Measurements from ENCODE around the gene GAS7. TPM values are rescaled to one million over a fixed set of nuclear protein-coding genes. Genes with fewer than 3 reads are reported as not detected.

Gene GAS7
- total RNA-seq, 8 experiments from 2014 or later: 4.1 to 37.7 (median 9.7) TPM

DNA sequence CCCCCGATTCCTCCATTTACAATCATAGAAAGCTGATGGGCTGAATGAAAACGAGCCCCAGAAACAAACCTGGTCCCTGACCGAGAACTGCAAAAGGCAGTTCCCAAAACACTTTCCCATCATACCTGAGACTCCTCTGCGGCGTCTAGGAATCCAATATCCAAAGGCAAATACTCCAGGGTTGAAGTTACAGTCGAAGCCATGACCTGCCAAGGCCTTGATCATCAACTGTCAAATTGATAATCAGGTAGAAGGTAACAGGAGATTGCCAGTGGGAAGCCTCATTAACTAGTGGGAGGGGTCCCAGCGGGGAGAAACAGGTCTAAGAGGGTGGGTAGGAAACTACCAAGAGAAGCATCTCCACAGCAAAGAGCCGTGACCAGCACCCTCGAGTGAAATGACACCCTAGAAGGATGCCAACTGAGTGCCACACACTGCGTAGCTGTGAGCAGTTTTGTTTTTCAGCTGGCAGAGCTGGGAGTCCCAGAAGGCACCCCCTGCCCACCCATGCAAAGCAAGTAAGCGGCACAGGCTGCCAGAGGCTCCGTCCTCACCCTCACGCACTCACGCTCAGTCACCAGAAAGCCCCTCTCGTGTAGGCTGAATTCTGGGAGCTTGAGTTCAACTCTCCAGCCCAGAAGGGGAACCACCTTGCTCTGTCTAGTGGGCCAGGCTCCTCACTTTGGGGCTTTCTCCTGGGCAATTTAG, 146.1 kb downstream of the GAS7 start:
- in situ Hi-C loops (cut with MboI; ENCODE audit: low pct_unique_long_range_greater_than_20kb in 2 of 9, low sequenced_read_pairs in 9 of 9, unreplicated experiment in 9 of 9): no loop called here
- Histone ChIP-seq H3K4me3 (no peak overlapping the region), H3K27ac (no peak overlapping the region), H3K4me1 (replicated peaks in 1 of 2) (peaks cover 16 to 26% of the 10 kb centered on the region in 2 donors)
- ATAC-seq (replicated peaks in 6 of 8): no peak
- whole genome bisulfite sequencing, 10 experiments: 75 to 100% (median 89%) methylated on average over 1 to 7 of the region's 15 CpGs; no CpG with 5 or more reads in 2 of the 10 experiments

DNA sequence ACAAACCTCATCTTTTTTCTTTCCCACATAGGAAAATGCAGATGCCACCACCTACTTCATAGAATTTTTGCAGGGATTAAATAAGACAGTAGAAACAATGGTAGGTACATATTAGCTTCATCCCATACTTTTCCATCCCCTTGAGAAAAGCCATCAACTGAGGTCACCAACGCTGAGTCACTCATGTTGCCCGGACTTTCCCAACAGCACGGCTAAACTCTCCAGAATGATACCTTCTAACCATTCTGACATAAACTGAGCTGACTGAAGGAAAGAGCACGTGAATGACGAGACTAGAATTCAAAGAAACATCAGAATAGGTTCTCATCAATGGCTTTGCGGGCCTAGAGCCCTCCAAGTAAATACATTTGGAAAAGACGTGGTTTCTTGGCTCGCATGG, 147.3 kb downstream of the GAS7 start:
- peak in 2 of 8 experiments; percentile 29 to 42 for ATAC-seq (replicated peaks in 6 of 8)
- H3K27ac ChIP-seq: no peak overlapping the region
- no peak overlapping the region for H3K4me3 ChIP-seq
- in situ Hi-C loops (cut with MboI; ENCODE audit: low pct_unique_long_range_greater_than_20kb in 2 of 9, low sequenced_read_pairs in 9 of 9, unreplicated experiment in 9 of 9): no loop called here
- 55 to 100% (median 88%) methylated on average over 1 to 6 of the region's 8 CpGs for WGBS, 10 experiments
- peaks cover 16 to 26% of the 10 kb centered on the region in 2 donors for H3K4me1 ChIP-seq (replicated peaks in 1 of 2)

DNA sequence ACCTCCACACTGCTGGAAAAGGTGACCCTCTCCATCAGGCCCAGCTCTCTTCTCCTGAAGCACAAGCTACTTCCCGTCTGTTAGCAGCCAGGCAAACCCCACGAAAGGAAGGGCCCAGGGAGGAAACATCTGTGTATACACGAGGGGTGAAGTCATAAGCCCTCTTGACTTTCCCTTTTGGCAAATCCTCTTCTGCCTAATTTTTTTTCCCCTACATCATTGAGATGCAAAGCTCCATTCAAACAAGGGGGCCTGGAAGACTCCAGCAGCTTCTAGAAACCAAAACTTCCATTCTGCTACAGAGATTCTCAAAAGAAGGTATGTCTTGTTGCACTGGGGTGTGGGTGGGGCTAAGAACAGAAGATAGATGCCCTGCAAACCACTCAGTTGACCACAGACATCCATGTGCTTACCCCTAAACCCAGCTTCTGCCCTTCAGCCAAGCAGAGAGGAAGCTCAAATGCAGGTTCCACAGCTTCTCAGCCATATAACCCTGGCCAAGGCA, 147.8 kb downstream of the GAS7 start:
- in situ Hi-C loops (cut with MboI; ENCODE audit: low pct_unique_long_range_greater_than_20kb in 2 of 9, low sequenced_read_pairs in 9 of 9, unreplicated experiment in 9 of 9): no loop called here
- ATAC-seq (replicated peaks in 6 of 8): no peak
- H3K27ac ChIP-seq: no peak overlapping the region
- WGBS, 10 experiments: 51 to 92% (median 88%) methylated on average over 2 to 3 of the region's 3 CpGs; no CpG with 5 or more reads in 7 of the 10 experiments
- H3K4me1 ChIP-seq (replicated peaks in 1 of 2): peaks cover 16 to 26% of the 10 kb centered on the region in 2 donors
- H3K4me3 ChIP-seq: no peak overlapping the region

DNA sequence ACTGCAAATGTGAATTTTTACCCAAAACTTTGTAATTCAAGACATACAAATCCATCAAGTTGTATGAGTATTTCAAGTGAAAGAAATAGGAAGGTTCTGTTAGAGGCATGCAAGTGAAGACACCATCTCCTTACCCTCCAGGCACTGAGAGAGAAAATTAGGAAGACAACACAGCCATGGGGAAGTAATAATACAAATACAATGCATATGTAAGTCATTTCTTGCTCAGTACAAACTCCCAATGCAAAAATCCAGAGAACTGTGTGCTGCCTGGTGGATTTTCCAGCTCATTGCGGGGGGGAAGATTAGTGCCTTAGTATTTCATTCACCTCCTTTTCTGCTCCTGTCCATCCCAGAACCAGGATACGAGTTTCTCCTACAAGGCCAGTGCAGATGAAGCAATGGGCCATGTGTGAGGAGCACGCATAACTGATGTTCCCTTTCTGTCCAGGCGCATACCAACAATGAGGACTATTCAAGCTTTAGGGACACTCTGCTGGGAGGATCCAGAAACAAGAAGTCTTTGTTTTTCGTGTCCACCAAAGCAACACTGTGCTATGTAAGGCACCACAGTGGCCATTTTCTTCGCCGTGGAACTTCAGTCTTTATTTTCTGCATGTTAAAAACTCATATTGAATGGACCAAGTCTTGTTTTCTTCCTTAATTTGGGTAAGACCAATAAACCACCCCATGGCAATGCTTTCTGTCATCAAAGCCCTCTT, 149.6 kb downstream of the GAS7 start:
- Histone ChIP-seq H3K27ac (peak overlapping the region in 1 of 2 donors; percentile 35), H3K4me3 (no peak overlapping the region), H3K4me1 (replicated peaks in 1 of 2) (peaks cover 6 to 13% of the 10 kb centered on the region in 2 donors)
- WGBS, 10 experiments: 20 to 100% (median 49%) methylated on average over 1 to 6 of the region's 7 CpGs; no CpG with 5 or more reads in 2 of the 10 experiments
- peak; percentile 51 to 84 (median 76) for ATAC-seq (replicated peaks in 6 of 8)
- in situ Hi-C loops (cut with MboI; ENCODE audit: low pct_unique_long_range_greater_than_20kb in 2 of 9, low sequenced_read_pairs in 9 of 9, unreplicated experiment in 9 of 9): no loop called here

DNA sequence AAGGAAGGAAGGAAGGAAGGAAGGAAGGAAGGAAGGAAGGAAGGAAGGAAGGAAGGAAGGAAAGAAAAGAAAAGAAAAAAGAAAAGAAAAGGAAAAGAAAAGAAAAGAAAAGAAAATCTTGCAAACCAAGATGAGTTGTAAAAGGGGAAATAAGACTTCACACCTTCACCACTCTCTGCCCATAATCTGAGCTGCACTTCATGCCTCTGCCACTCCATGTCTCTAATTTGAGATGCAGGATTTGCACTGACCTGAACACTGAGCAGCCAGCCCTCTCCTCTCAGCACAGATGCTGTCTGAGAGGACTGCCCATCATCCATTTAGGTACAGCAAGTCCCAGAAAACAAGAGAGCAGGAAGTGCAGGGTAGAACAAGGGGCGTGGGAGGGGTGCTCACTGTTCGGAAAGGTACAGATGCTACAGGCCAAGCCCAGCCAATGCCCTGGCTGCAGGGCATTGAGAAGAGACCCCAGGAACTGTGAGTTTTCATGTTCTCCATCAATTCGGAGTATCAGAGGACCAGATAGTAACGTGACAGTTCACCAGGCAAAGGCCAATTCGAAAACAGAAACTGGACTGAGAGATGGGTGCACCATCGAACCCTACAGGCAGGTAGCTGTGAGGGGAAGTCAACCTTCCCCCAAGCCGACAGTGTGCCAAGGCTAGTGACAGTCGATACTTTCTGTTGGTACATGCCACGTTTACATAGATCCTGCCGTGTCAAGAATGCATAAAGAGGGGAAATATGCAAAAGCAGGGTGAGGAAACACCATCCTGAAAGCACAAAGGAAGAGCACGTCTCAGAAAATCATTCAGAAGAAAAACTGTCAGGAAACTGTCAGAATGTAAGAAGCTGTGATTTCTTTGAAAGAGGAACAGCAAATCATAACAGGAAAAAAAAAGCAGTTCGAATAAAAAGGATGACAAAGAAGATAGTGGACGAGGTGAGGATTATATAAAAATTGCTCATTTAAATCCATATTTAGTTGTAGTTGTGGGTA, 151.3 kb downstream of the GAS7 start:
- WGBS, 10 experiments: 35 to 80% (median 61%) methylated on average over 6 to 12 of the region's 13 CpGs; no CpG with 5 or more reads in 1 of the 10 experiments
- no peak overlapping the region for H3K27ac ChIP-seq
- in situ Hi-C loops (cut with MboI; ENCODE audit: low pct_unique_long_range_greater_than_20kb in 2 of 9, low sequenced_read_pairs in 9 of 9, unreplicated experiment in 9 of 9): no loop called here
- H3K4me3 ChIP-seq: no peak overlapping the region
- H3K4me1 ChIP-seq (replicated peaks in 1 of 2): peaks cover 3 to 7% of the 10 kb centered on the region in 2 donors
- no peak for ATAC-seq (replicated peaks in 6 of 8)

DNA sequence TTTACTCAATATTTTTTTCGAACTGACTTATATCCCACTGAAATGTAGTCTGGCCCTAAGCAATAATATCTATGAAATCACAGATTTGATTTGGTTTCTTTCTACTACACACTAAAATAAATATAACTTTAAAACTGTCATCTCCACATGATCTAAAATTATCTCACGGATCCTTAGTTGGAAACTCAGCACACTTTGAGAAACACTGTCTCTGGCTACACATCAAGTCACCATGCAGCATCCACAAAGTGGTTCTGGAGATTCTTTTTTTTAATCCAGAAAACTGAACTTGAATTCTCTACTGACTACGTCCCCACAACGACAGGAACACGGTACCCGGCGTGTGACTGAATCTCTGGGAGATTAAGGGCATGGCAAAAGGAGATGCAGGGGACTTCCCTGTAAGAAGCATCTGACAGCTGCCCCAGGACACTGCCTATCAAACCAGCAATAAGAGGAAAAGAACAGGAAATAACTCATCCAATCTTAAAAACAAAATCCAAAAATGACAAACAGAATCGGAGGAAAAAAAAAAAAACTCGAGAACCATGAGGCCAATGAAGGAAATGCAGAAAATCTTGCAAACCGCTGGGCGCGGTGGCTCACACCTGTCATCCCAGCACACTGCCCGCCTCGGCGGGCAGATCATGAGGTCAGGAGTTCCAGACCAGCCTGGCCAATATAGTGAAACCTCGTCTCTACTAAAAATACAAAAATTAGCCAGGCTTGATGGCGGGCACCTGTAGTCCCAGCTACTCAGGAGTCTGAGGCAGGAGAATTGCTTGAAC, 152.3 kb downstream of the GAS7 start:
- in situ Hi-C loops (cut with MboI; ENCODE audit: low pct_unique_long_range_greater_than_20kb in 2 of 9, low sequenced_read_pairs in 9 of 9, unreplicated experiment in 9 of 9): no loop called here
- no peak for ATAC-seq (replicated peaks in 6 of 8)
- WGBS, 10 experiments: 65 to 100% (median 90%) methylated on average over 1 to 17 of the region's 17 CpGs

DNA sequence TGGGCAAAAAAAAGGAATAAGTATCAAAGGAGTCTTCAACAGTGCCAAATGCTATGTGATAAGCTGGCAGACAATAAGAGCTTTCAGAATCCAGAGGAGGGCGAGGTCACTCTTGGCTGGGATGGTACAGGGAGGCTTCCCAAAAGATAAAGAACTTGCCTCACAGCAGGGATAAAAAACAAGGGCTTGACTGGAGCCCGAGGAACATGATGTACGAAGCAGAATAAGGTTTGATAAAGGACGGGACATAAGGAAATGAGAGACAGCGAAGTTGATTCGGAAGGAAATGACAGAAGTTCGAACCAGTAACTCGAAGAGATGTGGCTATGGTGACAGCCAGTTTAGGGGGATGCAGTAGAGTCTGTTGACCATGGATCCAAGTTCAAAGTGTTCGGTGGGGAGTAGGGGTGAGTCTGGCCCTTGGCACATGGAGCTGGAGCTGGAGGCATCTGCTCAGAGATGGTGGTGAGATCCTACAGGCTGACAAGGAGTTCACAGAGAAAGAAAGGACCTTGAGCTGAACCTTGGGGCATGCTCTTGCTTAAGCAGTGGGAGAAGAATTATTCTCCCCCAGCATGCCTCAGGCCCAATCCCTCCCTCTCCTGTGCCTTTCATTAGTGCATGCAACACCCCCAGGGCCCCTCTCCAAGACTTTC, 155.7 kb downstream of the GAS7 start:
- WGBS, 10 experiments: 35 to 100% (median 90%) methylated on average over 3 to 9 of the region's 9 CpGs
- peak in 1 of 8 experiments; percentile 14 for ATAC-seq (replicated peaks in 6 of 8)
- H3K4me1 ChIP-seq (replicated peaks in 1 of 2): peaks cover 10 to 19% of the 10 kb centered on the region in 2 donors
- no peak overlapping the region for H3K4me3 ChIP-seq
- in situ Hi-C loops (cut with MboI; ENCODE audit: low pct_unique_long_range_greater_than_20kb in 2 of 9, low sequenced_read_pairs in 9 of 9, unreplicated experiment in 9 of 9): no loop called here
- H3K27ac ChIP-seq: no peak overlapping the region

More for the DNA sequence above, 152.3 kb downstream of the GAS7 start:
- no peak overlapping the region for H3K4me3 ChIP-seq
- H3K4me1 ChIP-seq (replicated peaks in 1 of 2): peaks cover 11 to 16% of the 10 kb centered on the region in 2 donors
- no peak overlapping the region for H3K27ac ChIP-seq

DNA sequence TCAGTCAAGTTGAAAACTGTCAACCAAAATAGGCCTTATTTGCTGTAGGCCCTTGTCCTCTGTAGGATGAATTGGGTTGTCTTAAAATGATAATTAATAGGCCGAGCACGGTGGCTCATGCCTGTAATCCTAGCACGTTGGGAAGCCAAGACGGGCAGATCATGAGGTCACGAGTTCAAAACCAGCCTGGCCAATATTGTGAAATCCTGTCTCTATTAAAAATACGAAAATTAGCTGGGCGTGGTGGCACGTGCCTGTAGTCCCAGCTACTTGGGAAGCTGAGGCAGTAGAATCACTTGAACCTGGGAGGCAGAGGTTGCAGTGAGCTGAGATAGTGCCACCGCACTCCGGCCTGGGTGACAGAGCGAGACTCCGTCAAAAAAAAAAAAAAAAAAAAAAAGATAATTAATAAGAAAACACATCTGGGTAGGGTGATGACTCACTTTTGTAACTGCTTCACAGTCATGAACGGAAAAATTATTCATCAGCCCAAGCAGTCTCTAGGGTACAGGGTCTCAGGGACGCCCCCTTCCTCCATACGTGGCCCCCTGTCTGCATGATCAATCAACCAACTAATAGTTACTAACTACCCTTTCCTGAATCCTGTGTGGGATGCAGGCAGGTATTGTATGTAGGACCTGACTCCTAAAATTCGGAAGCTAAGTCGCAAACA, 156.4 kb downstream of the GAS7 start:
- 50 to 100% (median 89%) methylated on average over 2 to 13 of the region's 17 CpGs for WGBS, 10 experiments
- peak in 2 of 8 experiments; percentile 34 to 42 for ATAC-seq (replicated peaks in 6 of 8)
- H3K4me1 ChIP-seq (replicated peaks in 1 of 2): peaks cover 10 to 19% of the 10 kb centered on the region in 2 donors
- H3K4me3 ChIP-seq: no peak overlapping the region
- in situ Hi-C loops (cut with MboI; ENCODE audit: low pct_unique_long_range_greater_than_20kb in 2 of 9, low sequenced_read_pairs in 9 of 9, unreplicated experiment in 9 of 9): no loop called here
- no peak overlapping the region for H3K27ac ChIP-seq

DNA sequence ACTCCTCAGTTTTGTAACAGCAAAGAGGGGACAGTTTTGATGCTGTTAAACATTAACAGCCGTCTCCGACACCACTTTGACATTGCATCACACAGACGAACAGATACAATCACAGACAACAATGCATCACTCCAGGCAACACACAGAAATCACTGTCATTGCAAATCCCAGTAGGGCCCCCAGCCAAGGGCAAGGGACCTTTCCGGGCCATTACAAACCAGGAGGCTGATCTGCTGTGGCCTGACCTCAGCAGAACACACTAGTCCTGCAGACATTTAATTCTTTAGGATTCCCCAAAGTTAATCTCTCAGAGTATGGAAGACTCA, 157.2 kb downstream of the GAS7 start:
- 0 to 62% (median 13%) methylated on average over 1 to 4 of the region's 4 CpGs; no CpG with 5 or more reads in 3 of the 10 experiments for WGBS, 10 experiments

DNA sequence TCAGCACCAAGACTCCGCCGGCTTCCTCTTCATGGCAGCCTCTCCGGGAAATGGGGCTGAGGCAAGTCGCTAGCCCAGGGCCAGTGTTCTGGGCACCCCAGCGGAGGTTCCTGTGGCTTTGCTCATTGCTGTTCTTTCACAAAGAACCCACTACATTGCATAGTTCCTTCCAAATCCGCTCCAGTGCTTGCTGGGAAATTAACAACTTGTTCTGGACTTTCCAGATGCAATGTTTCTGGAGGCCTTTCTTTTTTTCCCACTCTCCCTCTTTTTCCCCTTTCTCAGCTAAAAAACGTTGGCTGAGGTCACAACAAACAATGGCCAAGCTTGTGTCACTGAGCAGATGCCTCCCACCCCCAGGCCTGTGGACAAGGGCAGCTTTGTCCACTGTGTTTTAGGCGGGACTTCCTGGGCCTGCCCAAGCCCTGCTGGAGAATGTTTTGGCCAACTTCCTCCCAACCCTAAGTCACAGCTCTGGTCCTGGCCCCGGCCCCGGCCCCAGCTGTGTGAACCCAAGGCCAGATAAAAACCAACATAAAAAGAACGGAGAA, 161.8 kb downstream of the GAS7 start:
- no peak overlapping the region for H3K4me3 ChIP-seq
- 0 to 90% (median 62%) methylated on average over 1 to 6 of the region's 11 CpGs; no CpG with 5 or more reads in 4 of the 10 experiments for WGBS, 10 experiments
- in situ Hi-C loops (cut with MboI; ENCODE audit: low pct_unique_long_range_greater_than_20kb in 2 of 9, low sequenced_read_pairs in 9 of 9, unreplicated experiment in 9 of 9): no loop called here
- ATAC-seq (replicated peaks in 6 of 8): peak in 3 of 8 experiments; percentile 27 to 32 (median 28)
- peaks cover 9 to 66% of the 10 kb centered on the region in 2 donors for H3K4me1 ChIP-seq (replicated peaks in 1 of 2)
- H3K27ac ChIP-seq: no peak overlapping the region

More for the DNA sequence above, 157.2 kb downstream of the GAS7 start:
- H3K27ac ChIP-seq: peak overlapping the region; percentile 22 to 23
- in situ Hi-C loops (cut with MboI; ENCODE audit: low pct_unique_long_range_greater_than_20kb in 2 of 9, low sequenced_read_pairs in 9 of 9, unreplicated experiment in 9 of 9): no loop called here
- ATAC-seq (replicated peaks in 6 of 8): peak in 5 of 8 experiments; percentile 60 to 84 (median 75)
- peaks cover 10 to 27% of the 10 kb centered on the region in 2 donors for H3K4me1 ChIP-seq (replicated peaks in 1 of 2)
- no peak overlapping the region for H3K4me3 ChIP-seq

DNA sequence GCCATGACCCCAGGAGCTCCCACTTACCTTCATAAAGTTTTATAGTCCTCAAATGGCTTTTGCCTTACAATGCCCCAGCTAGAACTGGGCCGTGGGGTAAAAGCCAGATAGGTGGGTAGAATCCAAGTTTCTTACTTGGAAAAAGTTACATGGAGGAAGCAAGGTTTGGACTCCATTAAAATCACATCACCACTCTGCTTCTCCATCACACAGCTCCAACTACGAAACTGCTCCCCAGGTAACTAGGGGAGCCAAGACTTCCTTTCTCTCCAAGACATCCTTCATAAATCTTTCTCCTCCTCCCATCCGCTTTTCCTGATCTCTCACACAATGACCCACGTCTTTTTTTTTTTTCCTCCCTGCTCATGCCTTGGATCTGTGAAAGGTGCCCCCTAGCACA, 162.5 kb downstream of the GAS7 start:
- no peak overlapping the region for H3K27ac ChIP-seq
- WGBS, 10 experiments: 17 to 100% (median 71%) methylated on average over 1 to 3 of the region's 4 CpGs; no CpG with 5 or more reads in 5 of the 10 experiments

More for the DNA sequence above, 162.5 kb downstream of the GAS7 start:
- in situ Hi-C loops (cut with MboI; ENCODE audit: low pct_unique_long_range_greater_than_20kb in 2 of 9, low sequenced_read_pairs in 9 of 9, unreplicated experiment in 9 of 9): no loop called here
- Histone ChIP-seq H3K4me1 (replicated peaks in 1 of 2) (peaks cover 9 to 66% of the 10 kb centered on the region in 2 donors), H3K4me3 (no peak overlapping the region)
- ATAC-seq (replicated peaks in 6 of 8): no peak
